ENCODE results near the gene SRRM2.

DNA sequence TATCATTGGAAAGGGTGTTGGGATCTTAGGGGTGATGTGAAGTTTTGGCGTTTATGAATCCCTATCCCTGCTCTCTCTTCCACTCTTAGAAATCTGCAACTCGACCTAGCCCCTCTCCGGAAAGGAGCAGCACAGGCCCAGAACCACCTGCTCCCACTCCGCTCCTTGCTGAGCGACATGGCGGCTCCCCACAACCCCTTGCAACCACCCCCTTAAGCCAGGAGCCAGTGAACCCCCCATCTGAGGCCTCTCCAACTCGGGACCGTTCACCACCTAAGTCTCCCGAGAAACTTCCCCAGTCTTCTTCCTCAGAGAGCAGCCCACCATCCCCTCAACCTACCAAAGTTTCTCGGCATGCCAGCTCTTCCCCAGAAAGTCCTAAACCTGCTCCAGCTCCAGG lies 9.0 kb downstream of the SRRM2 start:
- TF ChIP-seq, protein P1, sequence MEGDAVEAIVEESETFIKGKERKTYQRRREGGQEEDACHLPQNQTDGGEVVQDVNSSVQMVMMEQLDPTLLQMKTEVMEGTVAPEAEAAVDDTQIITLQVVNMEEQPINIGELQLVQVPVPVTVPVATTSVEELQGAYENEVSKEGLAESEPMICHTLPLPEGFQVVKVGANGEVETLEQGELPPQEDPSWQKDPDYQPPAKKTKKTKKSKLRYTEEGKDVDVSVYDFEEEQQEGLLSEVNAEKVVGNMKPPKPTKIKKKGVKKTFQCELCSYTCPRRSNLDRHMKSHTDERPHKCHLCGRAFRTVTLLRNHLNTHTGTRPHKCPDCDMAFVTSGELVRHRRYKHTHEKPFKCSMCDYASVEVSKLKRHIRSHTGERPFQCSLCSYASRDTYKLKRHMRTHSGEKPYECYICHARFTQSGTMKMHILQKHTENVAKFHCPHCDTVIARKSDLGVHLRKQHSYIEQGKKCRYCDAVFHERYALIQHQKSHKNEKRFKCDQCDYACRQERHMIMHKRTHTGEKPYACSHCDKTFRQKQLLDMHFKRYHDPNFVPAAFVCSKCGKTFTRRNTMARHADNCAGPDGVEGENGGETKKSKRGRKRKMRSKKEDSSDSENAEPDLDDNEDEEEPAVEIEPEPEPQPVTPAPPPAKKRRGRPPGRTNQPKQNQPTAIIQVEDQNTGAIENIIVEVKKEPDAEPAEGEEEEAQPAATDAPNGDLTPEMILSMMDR (conservative IDR thresholded peaks at IDR 0.05; ENCODE audit: low read length) = no peak
- no peak for TF ChIP-seq EZH2phosphoT487 (IDR thresholded peaks at IDR 0.05; ENCODE audit: borderline replicate concordance)
